T-helper 1 cell (primary cell): Measurements from ENCODE around the gene CTDSPL.
A peak's percentile ranks its signal among the peaks of the same experiment; 100 is the strongest.

ENCODE experiments used
- DNase-seq, 5 donors: peaks; one replicate each; pipeline ENCODE4 v3.0.0-alpha.2; 2012 to 2020

The CTDSPL gene

DNA sequence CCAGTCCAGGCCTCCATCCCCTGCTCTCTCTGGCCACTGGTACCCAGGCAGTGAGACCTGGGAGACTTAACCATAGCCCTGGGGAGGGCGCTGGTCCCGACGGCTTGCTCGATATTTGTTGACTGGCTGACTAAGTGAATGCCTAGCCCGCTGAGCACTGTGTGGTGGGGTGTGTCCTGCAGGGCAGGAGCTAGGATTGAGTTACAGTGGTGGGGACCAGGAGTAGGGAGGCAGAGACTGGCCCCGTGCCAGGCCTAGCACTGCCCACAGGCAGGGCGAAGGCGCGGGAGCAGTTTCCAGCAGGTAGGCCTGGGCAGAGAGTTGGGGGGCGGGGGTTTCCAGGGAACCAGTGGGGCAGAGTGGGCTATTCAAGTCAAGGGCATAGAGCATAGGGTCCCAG, 128.8 kb downstream of the CTDSPL start, which contains the start of gene VILL:
TSS of gene VILL (plus strand) at position 260 of the 400 bp plus-strand sequence. CDS start 2,887 bp downstream, outside the sequence.
- DNase-seq = no peak

DNA sequence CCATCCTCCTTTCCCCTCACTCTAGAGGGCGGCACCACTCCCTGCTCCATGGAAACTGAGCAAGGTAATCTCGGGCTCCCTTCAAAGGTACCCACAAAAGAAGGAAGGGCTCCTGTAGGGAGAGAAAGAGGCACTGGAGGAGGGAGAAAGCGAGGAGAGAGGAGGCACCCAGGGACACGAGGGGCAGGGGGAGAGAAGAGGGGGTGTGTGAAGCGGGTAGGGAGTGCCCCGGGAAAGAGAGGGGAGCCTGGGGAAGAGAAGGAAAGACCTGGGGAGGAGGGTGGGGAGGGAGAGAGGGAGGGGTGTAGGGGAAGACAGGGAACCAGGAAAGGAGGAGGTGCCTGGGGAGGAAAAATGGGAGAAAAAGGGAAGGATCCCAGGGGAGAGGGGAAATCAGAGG, 129.4 kb downstream of the CTDSPL start:
- no peak for DNase-seq

DNA sequence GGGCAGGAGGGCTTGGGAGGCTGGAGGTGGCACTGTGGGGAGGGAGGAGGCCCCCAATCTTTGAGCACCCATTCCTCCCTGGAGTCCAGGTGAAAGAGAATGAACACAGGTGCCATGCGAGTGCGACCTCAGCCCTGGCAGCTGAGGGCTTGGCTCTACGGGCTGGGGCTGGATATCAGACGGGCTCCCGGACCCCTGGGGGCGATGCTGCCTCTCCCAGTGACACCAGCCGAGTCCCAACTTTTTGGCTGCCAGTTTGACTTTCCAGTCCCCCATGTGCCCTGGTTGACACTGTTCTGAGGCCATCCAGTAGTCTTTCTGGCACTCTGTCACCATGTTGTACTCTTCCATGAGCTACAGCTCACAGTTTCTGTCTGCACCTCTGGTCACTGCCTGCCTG, 130.1 kb downstream of the CTDSPL start:
- no peak for DNase-seq

DNA sequence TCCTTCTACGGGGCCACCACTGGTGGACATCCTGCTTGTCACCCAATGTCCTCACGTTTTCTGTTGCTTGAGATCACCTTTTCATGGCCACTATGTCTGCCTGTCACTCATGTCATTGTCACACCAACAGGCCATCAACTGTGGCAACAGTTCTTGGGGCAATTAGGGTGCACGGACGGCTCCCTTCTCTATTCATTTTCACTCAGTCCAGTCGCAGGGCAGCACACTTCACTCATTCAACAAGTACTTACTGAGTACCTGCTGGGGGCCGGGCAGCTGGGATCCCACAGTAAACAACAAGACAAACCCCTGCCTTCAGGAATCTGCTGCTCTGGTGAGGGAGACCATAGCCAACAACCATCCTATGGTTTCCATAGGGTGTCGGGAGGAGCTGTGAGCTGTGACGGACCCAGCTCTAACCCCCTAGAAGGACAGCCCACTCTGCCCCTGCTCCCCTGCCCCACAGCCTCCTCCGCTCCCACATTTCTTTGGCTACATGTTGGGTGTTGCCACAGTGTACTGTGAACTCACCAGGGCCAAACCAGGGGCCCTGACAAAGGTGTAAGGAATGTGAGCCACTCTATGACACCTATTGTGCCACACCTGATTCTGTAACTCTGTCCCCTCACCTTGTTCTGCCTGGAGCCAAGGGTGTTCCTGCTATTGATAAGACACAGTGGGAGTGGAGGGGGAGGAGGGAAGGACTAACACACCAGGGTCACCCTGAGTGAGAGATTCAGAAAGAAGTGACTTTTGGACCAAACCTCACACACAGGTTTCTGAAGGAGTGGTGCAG, 130.8 kb downstream of the CTDSPL start:
- no peak for DNase-seq

DNA sequence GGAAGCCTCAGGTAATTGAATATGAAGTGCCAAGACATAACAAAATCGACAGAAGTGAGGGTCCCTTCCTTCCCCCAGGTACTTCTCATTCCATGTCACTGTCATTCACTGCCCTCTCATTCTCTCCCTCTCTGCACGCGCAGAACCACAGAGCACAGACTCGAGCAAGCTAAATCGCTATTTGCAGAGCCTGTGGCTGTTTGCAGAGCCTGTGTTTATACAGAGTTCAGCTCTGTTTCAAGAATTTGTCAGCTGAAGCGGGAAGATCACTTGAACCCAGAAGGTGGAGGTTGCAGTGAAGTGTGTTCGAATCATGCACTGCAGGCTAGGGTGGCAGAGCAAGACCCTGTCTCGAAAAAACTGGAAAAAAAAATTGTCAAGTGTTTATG, 131.4 kb downstream of the CTDSPL start:
- no peak for DNase-seq

DNA sequence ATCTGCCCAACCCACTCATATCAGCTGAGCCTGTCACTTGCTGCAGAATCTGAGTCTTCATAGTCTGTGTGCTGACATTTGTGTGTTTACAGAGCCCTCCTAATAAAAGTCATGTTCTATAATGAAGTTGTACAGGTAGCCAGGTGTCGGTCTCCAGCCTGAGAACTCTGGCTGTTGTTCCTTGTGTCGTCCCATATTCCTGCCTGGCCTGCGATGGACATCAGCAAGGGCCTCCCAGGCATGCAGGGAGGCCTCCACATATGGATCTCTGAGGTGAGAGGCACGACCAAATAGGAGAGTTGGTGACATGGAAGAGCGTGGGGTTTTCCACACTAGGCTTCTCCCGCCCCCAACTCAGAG, 131.8 kb downstream of the CTDSPL start:
- no peak for DNase-seq

DNA sequence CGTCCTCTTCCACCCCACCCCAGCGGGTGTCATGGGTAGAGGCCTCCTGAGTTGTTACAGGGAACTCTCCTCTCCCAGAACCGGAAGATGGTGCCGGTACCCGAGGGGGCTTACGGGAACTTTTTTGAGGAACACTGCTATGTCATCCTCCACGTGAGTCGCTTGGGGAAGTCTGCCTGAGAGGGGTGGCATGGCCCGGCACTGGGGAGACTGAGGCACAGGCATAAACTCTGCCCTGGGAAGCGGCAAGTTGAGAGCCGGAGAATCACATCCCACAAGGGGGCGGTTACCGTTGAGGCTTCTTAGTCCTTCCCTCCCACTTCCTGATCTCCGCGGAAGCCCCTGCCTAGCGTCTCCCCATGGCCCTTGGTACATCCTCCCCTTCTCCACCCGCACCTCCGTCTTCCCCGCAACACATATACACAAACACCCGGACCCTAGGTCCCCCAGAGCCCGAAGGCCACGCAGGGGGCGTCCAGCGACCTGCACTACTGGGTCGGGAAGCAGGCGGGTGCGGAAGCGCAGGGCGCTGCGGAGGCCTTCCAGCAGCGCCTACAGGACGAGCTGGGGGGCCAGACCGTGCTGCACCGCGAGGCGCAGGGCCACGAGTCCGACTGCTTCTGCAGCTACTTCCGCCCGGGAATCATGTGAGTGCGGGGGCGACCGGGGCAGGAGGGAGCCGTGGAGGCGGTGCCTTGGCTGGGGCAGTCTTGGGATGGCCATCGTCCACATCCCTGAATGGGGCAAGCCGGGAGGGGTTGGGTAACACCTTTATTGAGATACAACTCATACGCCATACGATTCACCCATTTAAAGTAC, 132.3 kb downstream of the CTDSPL start:
- DNase-seq = peak; percentile 28 to 75 (median 40)

DNA sequence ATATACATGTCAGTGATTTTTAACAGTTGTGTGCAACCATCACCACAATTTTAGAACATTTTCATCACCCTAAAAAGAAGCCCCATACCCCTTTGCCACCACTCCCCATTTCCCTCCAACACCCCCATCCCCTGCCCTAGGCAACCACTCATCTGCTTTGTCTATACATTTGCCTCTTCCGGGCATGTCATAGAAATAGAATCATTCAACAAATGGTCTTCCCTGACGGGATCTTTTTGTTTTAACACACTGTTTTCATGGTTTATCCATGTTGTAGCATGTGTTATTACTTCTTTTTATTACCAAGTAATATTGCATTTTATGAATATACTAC, 132.9 kb downstream of the CTDSPL start:
- no peak for DNase-seq

DNA sequence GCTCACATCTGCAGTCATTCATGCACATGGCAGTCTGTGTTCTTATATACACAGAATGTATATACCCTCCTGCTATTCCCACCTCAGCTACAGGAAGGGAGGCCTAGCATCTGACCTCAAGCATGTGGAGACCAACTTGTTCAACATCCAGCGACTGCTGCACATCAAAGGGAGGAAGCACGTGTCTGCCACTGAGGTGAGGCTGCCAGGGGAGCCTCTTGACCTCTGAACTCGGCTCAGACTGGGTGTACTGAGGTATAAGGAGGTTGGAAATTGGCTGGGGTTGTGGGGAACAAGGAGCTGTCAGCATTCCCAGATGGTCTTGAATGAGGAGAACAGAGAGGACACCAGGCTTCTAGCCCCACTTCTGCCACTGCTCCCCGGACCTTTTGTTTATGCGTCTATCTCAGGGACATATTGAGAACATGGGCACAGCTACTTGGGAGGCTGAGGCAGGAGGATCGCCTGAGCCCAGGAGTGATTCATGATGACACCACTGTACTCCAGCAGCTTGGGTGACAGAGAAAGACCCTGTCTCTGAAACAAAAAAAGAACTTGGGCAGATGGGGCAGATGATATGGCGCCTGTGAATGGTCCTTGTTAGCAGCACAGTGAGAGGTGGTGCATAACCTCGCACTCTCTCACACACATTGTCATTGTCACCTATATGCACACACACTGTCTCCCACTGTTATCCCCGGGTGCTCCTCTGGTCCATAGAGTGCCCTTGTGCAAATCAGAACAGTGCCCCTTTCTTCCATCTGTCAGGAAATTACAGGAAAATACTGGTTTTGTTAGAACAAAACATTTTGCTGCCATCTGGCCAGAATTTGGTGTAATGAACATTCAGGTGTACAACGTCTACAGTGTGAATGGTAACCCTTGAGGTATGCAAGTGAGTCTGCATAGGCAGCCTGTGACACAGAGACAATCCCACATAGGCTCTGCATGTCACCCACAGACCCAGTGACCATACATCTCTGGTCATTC, 134.3 kb downstream of the CTDSPL start:
- DNase-seq = peak in 1 of 5 donors; percentile 33

DNA sequence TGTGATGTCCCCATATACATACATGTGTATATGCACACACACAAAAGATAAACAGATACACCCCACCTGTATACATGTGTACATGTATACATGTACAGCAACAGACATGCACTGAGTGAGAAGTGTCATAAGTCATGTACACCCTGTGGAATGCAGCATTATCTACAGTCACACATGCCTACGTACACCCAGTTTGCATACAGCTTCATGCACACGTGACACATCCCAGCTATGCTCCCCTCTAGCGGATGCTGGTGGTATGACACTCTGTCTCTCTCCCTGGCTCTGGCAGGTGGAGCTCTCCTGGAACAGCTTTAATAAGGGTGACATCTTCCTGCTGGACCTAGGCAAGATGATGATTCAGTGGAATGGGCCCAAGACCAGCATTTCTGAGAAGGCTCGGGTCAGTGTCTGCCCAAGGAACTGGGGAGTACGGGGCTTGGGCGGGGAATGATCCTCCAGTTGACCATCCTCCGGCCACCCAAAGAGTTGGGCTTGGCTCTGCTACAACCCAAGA, 135.2 kb downstream of the CTDSPL start:
- DNase-seq = peak; percentile 54 to 84 (median 73)

DNA sequence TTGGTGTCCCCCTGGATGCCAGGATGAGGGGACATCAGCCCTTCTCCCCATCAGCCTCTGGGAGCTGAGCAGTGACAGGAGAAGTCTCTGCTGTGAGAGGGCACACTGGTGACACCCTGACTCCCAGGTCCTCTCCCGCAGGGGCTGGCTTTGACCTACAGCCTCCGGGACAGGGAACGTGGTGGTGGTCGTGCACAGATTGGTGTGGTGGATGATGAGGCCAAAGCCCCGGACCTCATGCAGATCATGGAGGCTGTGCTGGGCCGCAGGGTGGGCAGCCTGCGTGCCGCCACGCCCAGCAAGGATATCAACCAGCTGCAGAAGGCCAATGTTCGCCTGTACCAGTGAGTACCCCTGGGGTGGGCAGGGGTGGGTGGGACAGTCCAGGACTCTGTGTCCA, 135.7 kb downstream of the CTDSPL start:
- DNase-seq = no peak

DNA sequence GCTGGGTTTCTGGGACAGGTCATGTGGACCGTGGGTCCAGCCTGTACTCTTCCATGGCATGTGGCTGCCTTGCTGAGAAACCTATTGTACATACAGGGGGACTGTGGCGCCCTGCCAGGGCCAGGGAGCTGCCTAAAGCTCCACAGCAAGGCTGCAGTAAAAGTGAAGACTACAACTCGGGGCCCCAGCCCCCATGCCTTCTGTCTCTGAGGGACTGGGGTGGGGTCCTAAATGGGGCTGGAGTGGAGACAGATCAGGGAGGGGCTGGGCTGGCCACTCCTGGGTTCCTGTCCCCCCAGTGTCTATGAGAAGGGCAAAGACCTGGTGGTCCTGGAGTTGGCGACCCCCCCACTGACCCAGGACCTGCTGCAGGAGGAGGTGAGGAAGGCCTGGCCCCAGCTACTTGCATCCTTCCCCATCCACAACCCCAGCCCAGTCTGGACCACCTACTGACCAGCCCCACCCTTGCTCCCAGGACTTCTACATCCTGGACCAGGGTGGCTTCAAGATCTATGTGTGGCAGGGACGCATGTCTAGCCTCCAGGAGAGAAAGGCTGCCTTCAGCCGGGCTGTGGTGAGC, 136.2 kb downstream of the CTDSPL start:
- no peak for DNase-seq

DNA sequence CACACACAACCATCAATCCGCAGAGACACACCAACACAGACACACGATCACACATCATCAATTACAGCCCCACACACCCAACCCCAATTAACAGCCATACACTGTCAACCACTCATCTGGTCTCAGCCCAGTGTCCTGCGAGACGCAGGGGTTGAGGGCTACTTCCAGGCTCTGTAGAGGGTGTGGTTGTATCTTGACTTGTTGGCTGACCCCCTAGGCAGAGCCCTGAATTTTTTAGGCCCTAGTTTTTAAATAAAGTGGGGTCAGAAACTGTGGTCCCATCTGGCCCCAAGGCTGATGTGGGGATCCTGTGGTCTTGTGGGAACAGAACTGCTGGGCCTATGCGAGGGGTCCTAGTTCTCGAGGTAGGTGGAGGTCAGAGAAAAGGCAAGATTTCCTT, 138.2 kb downstream of the CTDSPL start:
- DNase-seq = no peak

DNA sequence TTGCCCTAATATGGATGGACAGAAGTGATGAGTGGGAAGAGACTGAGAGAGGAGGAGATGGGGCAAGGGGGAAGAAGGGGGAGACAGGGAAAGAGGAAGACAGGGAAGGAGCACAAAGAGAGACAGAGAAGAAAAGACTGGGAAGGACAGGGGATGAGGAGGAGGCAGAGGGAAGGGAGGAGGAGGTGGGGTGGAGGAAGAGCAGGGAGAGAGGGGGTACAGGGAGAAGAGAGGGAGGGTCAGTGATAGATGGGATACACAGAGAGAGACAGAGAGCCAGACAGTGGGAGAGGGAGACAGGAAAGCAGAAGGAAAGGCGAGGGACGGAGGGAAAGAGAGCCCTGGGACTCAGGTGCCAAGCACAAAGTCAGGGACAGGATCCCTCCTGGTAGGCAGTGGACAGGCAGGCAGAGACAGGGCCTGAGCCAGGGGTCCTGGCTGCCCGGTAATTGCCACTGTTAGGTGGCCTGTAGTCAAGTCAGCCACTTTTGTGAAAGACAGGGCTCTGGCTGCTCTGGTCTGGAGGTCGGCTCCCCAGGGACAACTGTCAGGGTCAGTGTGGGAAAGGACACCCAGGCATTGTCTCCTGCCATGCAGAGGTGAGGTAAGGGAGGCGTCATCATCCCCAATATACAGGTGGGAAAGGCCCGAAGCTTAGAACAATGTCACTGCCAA, 138.7 kb downstream of the CTDSPL start:
- DNase-seq = no peak

DNA sequence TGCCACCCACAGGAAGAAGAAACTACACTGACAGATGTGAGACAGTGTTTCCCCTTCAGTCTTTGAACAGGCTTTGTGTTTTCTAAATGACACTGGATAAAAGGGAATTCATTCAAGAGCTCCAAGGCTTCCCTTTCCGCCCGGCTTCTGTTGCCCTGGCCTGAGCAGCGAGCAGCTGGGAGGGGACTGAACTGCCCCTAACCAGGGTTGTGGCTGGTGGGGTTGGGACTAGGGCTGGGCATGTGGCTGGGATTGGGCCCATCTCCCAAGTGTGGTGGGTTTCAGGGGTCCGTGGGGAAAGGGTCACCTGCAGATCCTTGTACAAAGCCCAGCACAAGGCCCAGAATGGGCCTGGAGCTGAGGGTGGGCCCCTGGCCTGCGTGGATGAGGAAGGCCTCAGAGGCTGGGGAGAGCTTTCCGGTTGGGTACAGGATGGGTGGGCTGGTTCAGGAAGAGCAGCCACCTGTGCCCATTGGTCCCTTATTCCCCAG, 139.3 kb downstream of the CTDSPL start:
- no peak for DNase-seq

DNA sequence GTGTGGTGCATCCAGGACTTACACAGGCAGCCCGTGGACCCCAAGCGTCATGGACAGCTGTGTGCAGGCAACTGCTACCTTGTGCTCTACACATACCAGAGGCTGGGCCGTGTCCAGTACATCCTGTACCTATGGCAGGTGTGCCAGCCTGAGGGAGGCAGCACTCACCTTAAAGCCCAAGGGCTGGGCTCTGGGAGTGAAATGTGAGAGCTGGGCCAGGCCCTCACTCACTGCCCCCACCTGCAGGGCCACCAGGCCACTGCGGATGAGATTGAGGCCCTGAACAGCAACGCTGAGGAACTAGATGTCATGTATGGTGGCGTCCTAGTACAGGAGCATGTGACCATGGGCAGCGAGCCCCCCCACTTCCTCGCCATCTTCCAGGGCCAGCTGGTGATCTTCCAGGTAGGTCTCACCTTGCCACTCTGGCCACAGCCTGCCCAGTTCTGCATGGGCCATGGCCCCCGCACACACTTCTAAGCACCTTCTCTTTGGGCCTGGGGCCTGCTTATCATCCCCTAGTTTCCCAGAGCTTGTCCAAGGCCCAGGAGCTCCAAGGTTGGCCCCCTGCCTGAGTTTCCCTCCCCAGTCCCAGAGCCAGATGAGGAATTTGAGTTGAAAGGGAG, 139.9 kb downstream of the CTDSPL start:
- no peak for DNase-seq

DNA sequence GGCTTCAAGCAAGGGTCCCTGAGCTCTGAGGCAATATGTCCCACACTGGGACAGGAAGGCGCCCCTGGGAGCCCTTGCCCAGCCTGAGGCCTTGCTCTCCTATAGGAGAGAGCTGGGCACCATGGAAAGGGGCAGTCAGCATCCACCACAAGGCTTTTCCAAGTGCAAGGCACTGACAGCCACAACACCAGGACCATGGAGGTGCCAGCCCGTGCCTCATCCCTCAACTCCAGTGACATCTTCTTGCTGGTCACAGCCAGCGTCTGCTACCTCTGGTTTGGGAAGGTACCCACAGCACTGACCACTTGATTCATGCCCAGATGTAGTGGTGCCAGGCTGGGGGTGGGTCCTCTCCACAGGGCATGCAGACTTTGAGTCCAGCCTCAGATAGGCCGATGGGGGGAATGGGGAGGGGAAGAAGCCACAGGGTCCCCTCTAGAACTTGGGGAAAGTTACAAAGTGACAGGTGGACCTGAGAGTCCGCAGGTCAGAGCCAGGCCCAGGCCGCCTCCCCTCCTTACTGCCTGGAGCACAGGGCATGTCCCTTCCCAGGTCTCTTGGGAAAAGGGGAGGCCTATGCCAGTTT, 140.7 kb downstream of the CTDSPL start:
- DNase-seq = no peak

DNA sequence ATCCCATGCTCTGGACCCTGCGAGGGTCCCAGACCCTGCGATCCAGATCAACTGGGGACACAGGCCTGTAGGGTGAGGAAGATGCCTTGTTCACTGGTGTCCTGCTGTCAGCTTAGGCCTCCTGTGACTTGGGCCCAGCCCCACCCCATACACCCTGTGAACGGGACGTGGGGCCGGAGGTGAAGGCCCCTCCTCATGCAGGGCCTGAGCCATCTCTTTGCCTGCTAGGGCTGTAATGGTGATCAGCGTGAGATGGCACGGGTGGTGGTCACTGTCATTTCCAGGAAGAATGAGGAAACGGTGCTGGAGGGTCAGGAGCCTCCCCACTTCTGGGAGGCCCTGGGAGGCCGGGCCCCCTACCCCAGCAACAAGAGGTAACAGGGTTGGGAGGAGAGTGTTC, 141.3 kb downstream of the CTDSPL start:
- no peak for DNase-seq

DNA sequence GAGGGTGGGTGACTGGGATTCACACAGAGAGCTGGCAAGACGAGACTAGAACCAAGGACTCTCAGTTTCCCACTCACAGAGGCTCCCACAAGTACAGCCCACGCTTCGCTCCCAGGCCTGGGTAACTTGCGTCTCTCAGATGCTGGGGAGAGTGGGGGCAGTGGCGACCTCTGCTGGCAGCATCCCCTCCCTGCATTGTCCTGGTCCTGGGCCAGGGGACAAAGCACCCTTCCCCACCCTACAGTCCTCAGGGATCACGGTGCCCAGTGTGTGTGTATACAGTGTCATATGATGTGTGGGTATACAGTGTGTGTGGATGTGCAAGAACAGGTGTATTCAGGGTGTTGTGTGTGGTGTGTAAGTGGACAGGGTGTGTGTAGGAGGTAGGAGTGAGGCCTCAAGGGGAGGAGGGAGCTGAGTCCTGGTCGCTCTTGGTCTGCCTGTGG, 141.7 kb downstream of the CTDSPL start:
- peak in 4 of 5 donors; percentile 32 to 52 (median 42) for DNase-seq

DNA sequence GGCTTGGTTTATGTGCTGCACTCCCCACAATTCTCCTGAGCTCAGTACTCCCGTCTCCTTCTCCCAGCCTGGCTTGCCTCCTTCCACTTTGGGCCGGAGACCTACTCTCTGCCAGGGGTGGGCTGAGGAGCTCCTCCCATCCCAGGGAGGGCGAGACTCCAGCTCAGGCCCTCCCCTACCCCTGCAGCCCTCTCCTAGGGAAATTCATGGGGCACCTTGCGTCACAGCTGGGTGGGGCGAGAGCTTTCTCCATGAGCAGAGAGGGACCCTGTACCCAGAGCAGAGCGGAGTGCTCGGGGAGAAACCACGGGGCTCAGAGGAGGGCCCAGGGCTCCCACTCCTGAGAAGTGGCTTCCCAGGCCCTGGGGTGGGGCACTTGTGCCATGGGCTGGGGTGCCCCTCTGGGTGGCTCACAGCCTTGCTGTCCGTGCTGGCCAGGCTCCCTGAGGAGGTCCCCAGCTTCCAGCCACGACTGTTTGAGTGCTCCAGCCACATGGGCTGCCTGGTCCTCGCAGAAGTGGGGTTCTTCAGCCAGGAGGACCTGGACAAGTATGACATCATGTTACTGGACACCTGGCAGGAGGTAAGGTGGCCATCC, 142.2 kb downstream of the CTDSPL start:
- no peak for DNase-seq
